Iris pigment epithelial cell (primary cell): ENCODE results near the gene FES.

Source experiments
- DNase-seq: peaks from one replicate; pipeline ENCODE4 v3.0.0-alpha.2; 2011; ENCODE audit warnings: low read depth

The FES gene

GRCh38 chr15:90876512-90877170 lies 7.7 kb upstream of the FES start:
- DNase-seq, result no peak

- no peak for DNase-seq
Measured at GRCh38 chr15:90877315-90877714, 7.0 kb upstream of the FES start.

GRCh38 chr15:90877996-90878395 lies 6.3 kb upstream of the FES start:
- DNase-seq, result no peak

- DNase-seq, result no peak
Measured at GRCh38 chr15:90878660-90879059, 5.6 kb upstream of the FES start.

- DNase-seq, result no peak
Measured at GRCh38 chr15:90879730-90880366, 4.5 kb upstream of the FES start.

- DNase-seq, result no peak
Measured at GRCh38 chr15:90880381-90881145, 3.7 kb upstream of the FES start.

- DNase-seq, result no peak
Measured at GRCh38 chr15:90881181-90881977, 2.9 kb upstream of the FES start.

GRCh38 chr15:90881978-90882721 lies 2.2 kb upstream of the FES start:
- no peak for DNase-seq

GRCh38 chr15:90882781-90883525 lies 1.4 kb upstream of the FES start:
- DNase-seq, result no peak

- peak; percentile 11 for DNase-seq
Measured at GRCh38 chr15:90883526-90883975, 753 bp upstream of the FES start.

- DNase-seq, result no peak
Measured at GRCh38 chr15:90884719-90885431, 571 bp downstream of the FES start.

- DNase-seq, result peak; percentile 52
Measured at GRCh38 chr15:90885432-90886290, 1.4 kb downstream of the FES start.

GRCh38 chr15:90886291-90886614 lies 1.9 kb downstream of the FES start:
- DNase-seq, result no peak

- no peak for DNase-seq
Measured at GRCh38 chr15:90887037-90887481, 2.8 kb downstream of the FES start.

- DNase-seq, result no peak
Measured at GRCh38 chr15:90889313-90889730, 5.0 kb downstream of the FES start.

- DNase-seq, result no peak
Measured at GRCh38 chr15:90889736-90890456, 5.6 kb downstream of the FES start.

- DNase-seq, result no peak
Measured at GRCh38 chr15:90890839-90891238, 6.5 kb downstream of the FES start.

- DNase-seq, result no peak
Measured at GRCh38 chr15:90891346-90891949, 7.1 kb downstream of the FES start.
